A549 (cell line): ENCODE results near the gene SLAMF1.

Source experiments
- CHD2 ChIP-seq: fragments of 150-350 bp; IDR thresholded peaks from 2 replicates; pipeline ENCODE4 v1.6.1; 2014; ENCODE audit warnings: low read length; ENCODE audit not compliant: partially characterized antibody
- EP300 ChIP-seq, 2 experiments: fragments of >200 bp; sonication (Bioruptor Twin); formaldehyde crosslinking; IDR thresholded peaks; 2 replicates in 1 of 2; 3 replicates in 1 of 2; pipeline ENCODE4 v1.6.1; 2016 to 2017
- JUN ChIP-seq, 2 experiments: fragments of >200 bp; sonication (Bioruptor Twin); formaldehyde crosslinking; IDR thresholded peaks; 2 replicates in 1 of 2; 3 replicates in 1 of 2; pipeline ENCODE4 v1.6.1; 2016 to 2017
- MAZ ChIP-seq: fragments of 150-350 bp; IDR thresholded peaks from 2 replicates; pipeline ENCODE4 v1.6.1; 2014; ENCODE audit warnings: antibody characterized with exemption, low read depth, low read length, borderline replicate concordance
- POLR2A ChIP-seq: IDR thresholded peaks from 2 replicates; pipeline ENCODE4 v1.6.1; 2012; ENCODE audit warnings: mild to moderate bottlenecking, low read length
- RAD21 ChIP-seq, 2 experiments: fragments of >200 bp in 1 of 2; sonication (Bioruptor Twin) in 1 of 2; formaldehyde crosslinking in 1 of 2; IDR thresholded peaks in 1 of 2; conservative IDR thresholded peaks in 1 of 2; 2 replicates in 1 of 2; 3 replicates in 1 of 2; pipeline ENCODE4 v1.6.1; 2012 to 2018; ENCODE audit warnings: inconsistent platforms in 1 of 2
- RFX5 ChIP-seq: fragments of 450-650 bp; IDR thresholded peaks from 2 replicates; pipeline ENCODE4 v1.7.1; 2014; ENCODE audit warnings: antibody characterized with exemption, mild to moderate bottlenecking, moderate library complexity
- ZC3H11A ChIP-seq: fragments of 450-650 bp; IDR thresholded peaks from 2 replicates; pipeline ENCODE4 v1.6.1; 2014; ENCODE audit warnings: antibody characterized with exemption, mild to moderate bottlenecking
- TF ChIP-seq, protein P1 (sequence below): IDR thresholded peaks from 2 replicates; pipeline ENCODE4 v1.6.1; 2012
- TF ChIP-seq, protein P2 (sequence below): fragments of >200 bp; sonication (Bioruptor Twin); formaldehyde crosslinking; IDR thresholded peaks from 2 replicates; pipeline ENCODE4 v1.6.1; 2016
- TF ChIP-seq, protein P3 (sequence below): fragments of >200 bp; sonication (Bioruptor Twin); formaldehyde crosslinking; IDR thresholded peaks from 3 replicates; pipeline ENCODE4 v1.5.1; 2016

DNA sequence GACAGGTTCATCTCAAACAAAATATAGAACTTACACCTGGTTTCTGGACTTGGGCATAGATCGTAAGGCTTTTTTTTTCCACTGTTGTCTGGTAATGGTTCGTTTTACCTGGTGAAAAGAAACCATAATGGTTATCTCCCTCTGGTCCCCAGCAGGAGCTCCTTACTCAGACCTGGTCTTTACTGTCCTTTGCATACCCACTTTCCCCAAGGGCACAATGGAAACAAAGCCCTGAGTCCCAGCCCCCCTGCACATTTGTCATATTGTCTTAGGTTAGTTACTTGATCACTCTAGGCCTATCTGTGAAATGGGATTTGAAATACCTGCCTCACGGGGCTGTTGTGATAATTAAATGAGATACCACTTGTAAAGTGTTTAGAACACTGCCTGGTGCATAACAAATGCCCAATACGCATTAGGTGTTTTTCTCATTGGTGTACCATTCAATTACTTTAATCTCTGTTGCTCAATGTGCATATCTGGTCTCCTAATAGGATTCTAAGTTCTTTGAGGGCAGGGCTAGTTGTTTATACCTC, 27.0 kb downstream of the SLAMF1 start:
- TF ChIP-seq ZC3H11A (no peak), MAZ (no peak), POLR2A (no peak), EP300 (IDR thresholded peaks at IDR 0.05) (no peak), JUN (IDR thresholded peaks at IDR 0.05) (no peak), CHD2 (no peak), RFX5 (no peak), RAD21 (conservative IDR thresholded peaks at IDR 0.05 in 1 of 2, IDR thresholded peaks at IDR 0.05 in 1 of 2) (no peak)
- TF ChIP-seq, protein P1, sequence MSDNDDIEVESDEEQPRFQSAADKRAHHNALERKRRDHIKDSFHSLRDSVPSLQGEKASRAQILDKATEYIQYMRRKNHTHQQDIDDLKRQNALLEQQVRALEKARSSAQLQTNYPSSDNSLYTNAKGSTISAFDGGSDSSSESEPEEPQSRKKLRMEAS = no peak
- TF ChIP-seq, protein P2, sequence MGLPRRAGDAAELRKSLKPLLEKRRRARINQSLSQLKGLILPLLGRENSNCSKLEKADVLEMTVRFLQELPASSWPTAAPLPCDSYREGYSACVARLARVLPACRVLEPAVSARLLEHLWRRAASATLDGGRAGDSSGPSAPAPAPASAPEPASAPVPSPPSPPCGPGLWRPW = no peak
- TF ChIP-seq, protein P3, sequence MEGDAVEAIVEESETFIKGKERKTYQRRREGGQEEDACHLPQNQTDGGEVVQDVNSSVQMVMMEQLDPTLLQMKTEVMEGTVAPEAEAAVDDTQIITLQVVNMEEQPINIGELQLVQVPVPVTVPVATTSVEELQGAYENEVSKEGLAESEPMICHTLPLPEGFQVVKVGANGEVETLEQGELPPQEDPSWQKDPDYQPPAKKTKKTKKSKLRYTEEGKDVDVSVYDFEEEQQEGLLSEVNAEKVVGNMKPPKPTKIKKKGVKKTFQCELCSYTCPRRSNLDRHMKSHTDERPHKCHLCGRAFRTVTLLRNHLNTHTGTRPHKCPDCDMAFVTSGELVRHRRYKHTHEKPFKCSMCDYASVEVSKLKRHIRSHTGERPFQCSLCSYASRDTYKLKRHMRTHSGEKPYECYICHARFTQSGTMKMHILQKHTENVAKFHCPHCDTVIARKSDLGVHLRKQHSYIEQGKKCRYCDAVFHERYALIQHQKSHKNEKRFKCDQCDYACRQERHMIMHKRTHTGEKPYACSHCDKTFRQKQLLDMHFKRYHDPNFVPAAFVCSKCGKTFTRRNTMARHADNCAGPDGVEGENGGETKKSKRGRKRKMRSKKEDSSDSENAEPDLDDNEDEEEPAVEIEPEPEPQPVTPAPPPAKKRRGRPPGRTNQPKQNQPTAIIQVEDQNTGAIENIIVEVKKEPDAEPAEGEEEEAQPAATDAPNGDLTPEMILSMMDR = no peak
